ENCODE data around the gene GLS2.

GRCh38 chr12:56521590-56522371, 33.8 kb upstream of the GLS2 start, which contains the start of gene RBMS2:
- TF ChIP-seq REST (IDR thresholded peaks at IDR 0.05; ENCODE audit: low read depth, low read length) (no peak), SKIL (IDR thresholded peaks at IDR 0.05; ENCODE audit: low read depth, poor library complexity, severe bottlenecking) (no peak)

Measured in GM12878 (cell line).